K562 (cell line): ENCODE results near the gene NDC1. TPM values are rescaled to one million over a fixed set of nuclear protein-coding genes. Genes with fewer than 3 reads are reported as not detected.

ENCODE experiments used
- CBX1 ChIP-seq: sonication (generic); IDR thresholded peaks from 2 replicates; pipeline ENCODE4 v1.6.1; 2016; ENCODE audit warnings: antibody characterized with exemption, low read depth, mild to moderate bottlenecking
- CEBPB ChIP-seq: fragments of 450-650 bp; IDR thresholded peaks from 2 replicates; pipeline ENCODE4 v1.6.1; 2016; ENCODE audit warnings: missing genetic modification characterization, missing compliant biosample characterization
- NR3C1 ChIP-seq: sonication (generic); formaldehyde crosslinking; IDR thresholded peaks from 2 replicates; pipeline ENCODE4 v1.8.1; 2022; ENCODE audit warnings: missing genetic modification reagents
- OTX1 ChIP-seq: fragments of 450-650 bp; formaldehyde crosslinking; IDR thresholded peaks from 2 replicates; pipeline ENCODE4 v1.4.0; 2022; ENCODE audit warnings: mild to moderate bottlenecking
- PYGO2 ChIP-seq: fragments of 450-650 bp; IDR thresholded peaks from 2 replicates; pipeline ENCODE4 v1.6.1; 2016; ENCODE audit warnings: mild to moderate bottlenecking, missing genetic modification characterization, moderate library complexity, missing compliant biosample characterization
- SNRNP70 ChIP-seq: fragments of 200-400 bp; formaldehyde crosslinking; optimal IDR thresholded peaks from 2 replicates; pipeline ENCODE3; 2017; ENCODE audit warnings: low read depth, low read length
- SREBF2 ChIP-seq: sonication (generic); formaldehyde crosslinking; IDR thresholded peaks from 2 replicates; pipeline ENCODE4 v1.4.0; 2020; ENCODE audit warnings: mild to moderate bottlenecking, missing genetic modification reagents
- STAT5A ChIP-seq: IDR thresholded peaks from 2 replicates; pipeline ENCODE4 v1.6.1; 2012; ENCODE audit warnings: low read length, inconsistent platforms, borderline replicate concordance
- TAF7 ChIP-seq: fragments of 450-650 bp; IDR thresholded peaks from 2 replicates; pipeline ENCODE4 v1.6.1; 2016; ENCODE audit warnings: missing genetic modification characterization, missing compliant biosample characterization
- TCF7L2 ChIP-seq: fragments of 150-350 bp; IDR thresholded peaks from 2 replicates; pipeline ENCODE4 v1.6.1; 2016; ENCODE audit warnings: low read depth, mild to moderate bottlenecking, low read length, moderate library complexity
- TFAM ChIP-seq: fragments of 250-450 bp; sonication (Bioruptor Pico); conservative IDR thresholded peaks from 2 replicates; pipeline ENCODE4 v1.5.0; 2021; ENCODE audit warnings: mild to moderate bottlenecking, moderate library complexity
- U2AF2 ChIP-seq: fragments of 200-400 bp; formaldehyde crosslinking; optimal IDR thresholded peaks from 2 replicates; pipeline ENCODE3; 2017; ENCODE audit warnings: low read depth, mild to moderate bottlenecking, low read length
- ZNF124 ChIP-seq: sonication (generic); formaldehyde crosslinking; IDR thresholded peaks from 2 replicates; pipeline ENCODE4 v1.8.1; 2022; ENCODE audit warnings: missing genetic modification reagents
- ZNF354B ChIP-seq: fragments of 250-450 bp; sonication (Bioruptor Pico); IDR thresholded peaks from 2 replicates; pipeline ENCODE4 v1.4.0; 2020
- ZNF707 ChIP-seq: fragments of 250-450 bp; sonication (Bioruptor Pico); conservative IDR thresholded peaks from 2 replicates; pipeline ENCODE4 v1.8.0; 2022; ENCODE audit warnings: inconsistent platforms, mild to moderate bottlenecking, moderate library complexity
- ZNF76 ChIP-seq: fragments of 250-450 bp; sonication (Bioruptor Pico); IDR thresholded peaks from 2 replicates; pipeline ENCODE4 v1.4.0; 2020; ENCODE audit warnings: mild to moderate bottlenecking, moderate library complexity, borderline replicate concordance
- polyA plus RNA-seq, 8 experiments: library from polyadenylated mRNA; depleted of rRNA in 4 of 8; stranded (reverse) in 5 of 8; unstranded in 3 of 8; fragments of >200 nt; fragmentation: Nextera tagmentation in 2 of 8; fragmentation: Illumina TruSeq in 1 of 8; extraction: Ambion mirVana in 2 of 8; extraction: Trizol in 1 of 8; gene quantifications; 2 replicates each; pipeline versions ENCODE4 v1.2.1 to v1.2.3, GENCODE V29; 2011 to 2014; ENCODE audit warnings: inconsistent platforms in 1 of 8, missing spikeins in 1 of 8
- total RNA-seq, 7 experiments: library from RNA; depleted of rRNA in 6 of 7; stranded (reverse); fragments of >200 nt in 6 of 7; fragmentation: Illumina TruSeq in 2 of 7; extraction: Trizol in 2 of 7; gene quantifications; 2 replicates each; pipeline versions ENCODE4 v1.2.1 to v1.2.3, GENCODE V29; 2011 to 2021; ENCODE audit warnings: low replicate concordance in 1 of 7
- TF ChIP-seq, protein P1 (sequence below): sonication (generic); formaldehyde crosslinking; IDR thresholded peaks from 2 replicates; pipeline ENCODE4 v1.8.0; 2022; ENCODE audit warnings: mild to moderate bottlenecking, missing genetic modification reagents
- TF ChIP-seq, protein P2 (sequence below): fragments of 250-450 bp; sonication (Bioruptor Pico); IDR thresholded peaks from 2 replicates; pipeline ENCODE4 v1.5.1; 2021; ENCODE audit warnings: mild to moderate bottlenecking
- TF ChIP-seq, protein P3 (sequence below): IDR thresholded peaks from 3 replicates; pipeline ENCODE4 v1.6.1; 2011; ENCODE audit warnings: borderline replicate concordance, mild to moderate bottlenecking; ENCODE audit not compliant: insufficient read length, insufficient read depth
- TF ChIP-seq, protein P4 (sequence below): fragments of 250-450 bp; sonication (Bioruptor Pico); IDR thresholded peaks from 2 replicates; pipeline ENCODE4 v1.6.1; 2021; ENCODE audit warnings: mild to moderate bottlenecking
- TF ChIP-seq, protein P5 (sequence below), 2 experiments: fragments of 450-650 bp; conservative IDR thresholded peaks; 2 replicates each; pipeline ENCODE4 v1.6.1; 2017; ENCODE audit warnings: mild to moderate bottlenecking in 2 of 2, moderate library complexity in 2 of 2

NDC1 gene
- total and polyA plus RNA-seq, 9 of the 15 experiments (the other 6 are each of a cell fraction or from before 2014, with no cell fraction given), result 26.9 to 102 (median 64.5) TPM

DNA sequence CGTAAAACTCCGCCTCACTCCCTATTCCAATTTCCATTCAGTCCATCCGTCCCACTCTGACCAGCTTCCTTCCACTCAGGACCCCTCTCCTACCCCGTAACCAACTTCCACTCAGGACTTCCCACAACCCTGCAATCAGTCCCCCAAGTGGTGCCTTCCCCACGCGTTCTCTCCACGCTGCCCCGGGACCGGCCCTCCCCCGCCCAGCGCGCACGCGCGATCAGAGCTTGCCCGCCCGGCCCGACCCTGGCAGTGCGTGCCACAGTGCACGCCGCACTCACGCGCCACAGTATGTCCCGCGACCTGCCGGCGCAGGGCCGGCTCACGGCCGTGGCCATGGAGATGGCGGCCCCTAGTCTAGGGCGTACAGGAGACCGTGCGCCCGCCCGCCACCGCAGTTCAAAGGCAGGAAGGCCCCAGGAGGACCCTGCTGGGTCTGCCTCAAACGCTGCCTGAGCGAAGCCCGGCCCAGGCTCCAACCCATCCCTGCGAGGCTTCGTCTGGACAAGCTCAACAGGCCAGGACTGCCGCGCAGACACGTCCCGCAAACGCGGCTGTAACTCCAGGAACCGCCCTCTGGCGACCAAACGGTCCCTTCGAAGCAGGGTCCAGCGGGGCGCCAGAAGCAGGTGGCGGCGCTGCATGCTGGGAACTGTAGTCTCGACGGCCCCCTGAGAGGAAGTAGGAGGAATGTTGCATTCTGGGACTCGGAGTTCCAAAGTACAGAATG is at the start of gene NDC1 (continued):
- TF ChIP-seq, protein P1, sequence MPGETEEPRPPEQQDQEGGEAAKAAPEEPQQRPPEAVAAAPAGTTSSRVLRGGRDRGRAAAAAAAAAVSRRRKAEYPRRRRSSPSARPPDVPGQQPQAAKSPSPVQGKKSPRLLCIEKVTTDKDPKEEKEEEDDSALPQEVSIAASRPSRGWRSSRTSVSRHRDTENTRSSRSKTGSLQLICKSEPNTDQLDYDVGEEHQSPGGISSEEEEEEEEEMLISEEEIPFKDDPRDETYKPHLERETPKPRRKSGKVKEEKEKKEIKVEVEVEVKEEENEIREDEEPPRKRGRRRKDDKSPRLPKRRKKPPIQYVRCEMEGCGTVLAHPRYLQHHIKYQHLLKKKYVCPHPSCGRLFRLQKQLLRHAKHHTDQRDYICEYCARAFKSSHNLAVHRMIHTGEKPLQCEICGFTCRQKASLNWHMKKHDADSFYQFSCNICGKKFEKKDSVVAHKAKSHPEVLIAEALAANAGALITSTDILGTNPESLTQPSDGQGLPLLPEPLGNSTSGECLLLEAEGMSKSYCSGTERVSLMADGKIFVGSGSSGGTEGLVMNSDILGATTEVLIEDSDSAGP, result no peak; the same call in 1 of the 2 replicates
- TF ChIP-seq, protein P2, sequence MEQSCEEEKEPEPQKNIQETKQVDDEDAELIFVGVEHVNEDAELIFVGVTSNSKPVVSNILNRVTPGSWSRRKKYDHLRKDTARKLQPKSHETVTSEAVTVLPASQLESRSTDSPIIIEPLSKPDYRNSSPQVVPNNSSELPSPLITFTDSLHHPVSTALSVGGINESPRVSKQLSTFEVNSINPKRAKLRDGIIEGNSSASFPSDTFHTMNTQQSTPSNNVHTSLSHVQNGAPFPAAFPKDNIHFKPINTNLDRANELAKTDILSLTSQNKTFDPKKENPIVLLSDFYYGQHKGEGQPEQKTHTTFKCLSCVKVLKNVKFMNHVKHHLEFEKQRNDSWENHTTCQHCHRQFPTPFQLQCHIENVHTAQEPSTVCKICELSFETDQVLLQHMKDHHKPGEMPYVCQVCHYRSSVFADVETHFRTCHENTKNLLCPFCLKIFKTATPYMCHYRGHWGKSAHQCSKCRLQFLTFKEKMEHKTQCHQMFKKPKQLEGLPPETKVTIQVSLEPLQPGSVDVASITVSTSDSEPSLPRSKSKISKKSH, result no peak
- TF ChIP-seq ZNF707 (no peak), CEBPB (tag) (no peak), TAF7 (tag) (0 out of 2 replicates have a peak, but pooled peaks have one; percentile 5), ZNF76 (CRISPR knock-in tag) (peak; percentile 97), U2AF2 (no peak), OTX1 (CRISPR knock-in tag) (peak; percentile 96), TFAM (CRISPR knock-in tag) (no peak), ZNF354B (CRISPR knock-in tag) (peak; percentile 52; the same call in 1 of the 2 replicates), SNRNP70 (no peak), SREBF2 (CRISPR knock-in tag) (no peak), ZNF124 (no peak), NR3C1 (CRISPR knock-in tag) (no peak), TCF7L2 (no peak), PYGO2 (tag) (0 out of 2 replicates have a peak, but pooled peaks have one; percentile 68), CBX1 (no peak; the same call in 1 of the 2 replicates), STAT5A (peak; percentile 55; the same call in 1 of the 2 replicates)
- TF ChIP-seq, protein P3, sequence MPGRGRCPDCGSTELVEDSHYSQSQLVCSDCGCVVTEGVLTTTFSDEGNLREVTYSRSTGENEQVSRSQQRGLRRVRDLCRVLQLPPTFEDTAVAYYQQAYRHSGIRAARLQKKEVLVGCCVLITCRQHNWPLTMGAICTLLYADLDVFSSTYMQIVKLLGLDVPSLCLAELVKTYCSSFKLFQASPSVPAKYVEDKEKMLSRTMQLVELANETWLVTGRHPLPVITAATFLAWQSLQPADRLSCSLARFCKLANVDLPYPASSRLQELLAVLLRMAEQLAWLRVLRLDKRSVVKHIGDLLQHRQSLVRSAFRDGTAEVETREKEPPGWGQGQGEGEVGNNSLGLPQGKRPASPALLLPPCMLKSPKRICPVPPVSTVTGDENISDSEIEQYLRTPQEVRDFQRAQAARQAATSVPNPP, result no peak
- TF ChIP-seq, protein P4, sequence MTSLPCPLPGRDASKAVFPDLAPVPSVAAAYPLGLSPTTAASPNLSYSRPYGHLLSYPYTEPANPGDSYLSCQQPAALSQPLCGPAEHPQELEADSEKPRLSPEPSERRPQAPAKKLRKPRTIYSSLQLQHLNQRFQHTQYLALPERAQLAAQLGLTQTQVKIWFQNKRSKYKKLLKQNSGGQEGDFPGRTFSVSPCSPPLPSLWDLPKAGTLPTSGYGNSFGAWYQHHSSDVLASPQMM (CRISPR knock-in tag), result no peak
- TF ChIP-seq, protein P5, sequence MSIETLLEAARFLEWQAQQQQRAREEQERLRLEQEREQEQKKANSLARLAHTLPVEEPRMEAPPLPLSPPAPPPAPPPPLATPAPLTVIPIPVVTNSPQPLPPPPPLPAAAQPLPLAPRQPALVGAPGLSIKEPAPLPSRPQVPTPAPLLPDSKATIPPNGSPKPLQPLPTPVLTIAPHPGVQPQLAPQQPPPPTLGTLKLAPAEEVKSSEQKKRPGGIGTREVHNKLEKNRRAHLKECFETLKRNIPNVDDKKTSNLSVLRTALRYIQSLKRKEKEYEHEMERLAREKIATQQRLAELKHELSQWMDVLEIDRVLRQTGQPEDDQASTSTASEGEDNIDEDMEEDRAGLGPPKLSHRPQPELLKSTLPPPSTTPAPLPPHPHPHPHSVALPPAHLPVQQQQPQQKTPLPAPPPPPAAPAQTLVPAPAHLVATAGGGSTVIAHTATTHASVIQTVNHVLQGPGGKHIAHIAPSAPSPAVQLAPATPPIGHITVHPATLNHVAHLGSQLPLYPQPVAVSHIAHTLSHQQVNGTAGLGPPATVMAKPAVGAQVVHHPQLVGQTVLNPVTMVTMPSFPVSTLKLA (conservative IDR thresholded peaks at IDR 0.05), result peak; percentile 91 to 95
